ENCODE results near the gene ZBED1.
A peak's percentile ranks its signal among the peaks of the same experiment; 100 is the strongest.

ZBED1 gene

GRCh38 chrX:2457289-2458133 lies 43.3 kb downstream of the ZBED1 start:
- TF ChIP-seq CREB1 (IDR thresholded peaks at IDR 0.05; ENCODE audit: low read depth) (no peak), TAF1 (IDR thresholded peaks at IDR 0.05; ENCODE audit: low read depth) (no peak), NFIC (IDR thresholded peaks at IDR 0.05) (peak; percentile 80), ZBTB7A (IDR thresholded peaks at IDR 0.05; ENCODE audit: low read depth) (no peak), FOXM1 (IDR thresholded peaks at IDR 0.05; ENCODE audit: borderline replicate concordance, low read depth) (no peak), REST (IDR thresholded peaks at IDR 0.05; ENCODE audit: low read depth) (no peak), EGR1 (IDR thresholded peaks at IDR 0.05) (no peak), TCF12 (IDR thresholded peaks at IDR 0.05; ENCODE audit: low read depth) (no peak), YY1 (IDR thresholded peaks at IDR 0.05; ENCODE audit: low read depth) (peak; percentile 56; the same call in 1 of the 2 replicates), MAX (IDR thresholded peaks at IDR 0.05) (no peak; the same call in 1 of the 2 replicates), EP300 (IDR thresholded peaks at IDR 0.05; ENCODE audit: borderline replicate concordance) (peak; percentile 3; the same call in 1 of the 2 replicates), USF1 (IDR thresholded peaks at IDR 0.05) (no peak), CEBPB (IDR thresholded peaks at IDR 0.05) (0 out of 2 replicates have a peak, but pooled peaks have one; percentile 10), TEAD4 (IDR thresholded peaks at IDR 0.05) (peak; percentile 46; the same call in 1 of the 2 replicates), RAD21 (IDR thresholded peaks at IDR 0.05; ENCODE audit: low read depth) (no peak)

- TF ChIP-seq CREB1 (IDR thresholded peaks at IDR 0.05; ENCODE audit: low read depth): no peak
- TF ChIP-seq USF1 (IDR thresholded peaks at IDR 0.05): no peak
- TF ChIP-seq RAD21 (IDR thresholded peaks at IDR 0.05; ENCODE audit: low read depth): no peak
- TF ChIP-seq TAF1 (IDR thresholded peaks at IDR 0.05; ENCODE audit: low read depth): no peak
- no peak for TF ChIP-seq YY1 (IDR thresholded peaks at IDR 0.05; ENCODE audit: low read depth)
- TF ChIP-seq ZBTB7A (IDR thresholded peaks at IDR 0.05; ENCODE audit: low read depth): no peak
- no peak for TF ChIP-seq MAX (IDR thresholded peaks at IDR 0.05)
These were observed 48.0 kb downstream of the ZBED1 start for GRCh38 chrX:2452799-2453198.

GRCh38 chrX:2452317-2452784 lies 48.4 kb downstream of the ZBED1 start:
- TF ChIP-seq TCF12 (IDR thresholded peaks at IDR 0.05; ENCODE audit: low read depth): no peak
- no peak for TF ChIP-seq CEBPB (IDR thresholded peaks at IDR 0.05)
- TF ChIP-seq USF1 (IDR thresholded peaks at IDR 0.05): no peak
- TF ChIP-seq CREB1 (IDR thresholded peaks at IDR 0.05; ENCODE audit: low read depth): no peak
- TF ChIP-seq REST (IDR thresholded peaks at IDR 0.05; ENCODE audit: low read depth): no peak
- TF ChIP-seq EGR1 (IDR thresholded peaks at IDR 0.05): no peak
- 0 out of 2 replicates have a peak, but pooled peaks have one; percentile 0 for TF ChIP-seq YY1 (IDR thresholded peaks at IDR 0.05; ENCODE audit: low read depth)

- TF ChIP-seq REST (IDR thresholded peaks at IDR 0.05; ENCODE audit: low read depth) (no peak), EP300 (IDR thresholded peaks at IDR 0.05; ENCODE audit: borderline replicate concordance) (no peak; the same call in 1 of the 2 replicates), CREB1 (IDR thresholded peaks at IDR 0.05; ENCODE audit: low read depth) (no peak), USF1 (IDR thresholded peaks at IDR 0.05) (no peak), NFIC (IDR thresholded peaks at IDR 0.05) (no peak), TAF1 (IDR thresholded peaks at IDR 0.05; ENCODE audit: low read depth) (no peak), YY1 (IDR thresholded peaks at IDR 0.05; ENCODE audit: low read depth) (peak; percentile 66; the same call in 1 of the 2 replicates), FOXM1 (IDR thresholded peaks at IDR 0.05; ENCODE audit: borderline replicate concordance, low read depth) (no peak), MAX (IDR thresholded peaks at IDR 0.05) (no peak; the same call in 1 of the 2 replicates), TEAD4 (IDR thresholded peaks at IDR 0.05) (peak; percentile 33; the same call in 1 of the 2 replicates)
These were observed 49.1 kb downstream of the ZBED1 start for GRCh38 chrX:2451501-2452316.
